CD4-positive, CD25-positive, alpha-beta regulatory T cell (primary cell): ENCODE data around the gene EEF1AKMT2. TPM values are rescaled to one million over a fixed set of nuclear protein-coding genes. Genes with fewer than 3 reads are reported as not detected.

Experiments used
- ATAC-seq, 2 donors: fragments of 150-1000 bp; cut with Tn5 transposase; one replicate each; pipeline ENCODE4 v1.10.0; 2021; ENCODE audit warnings: low read depth in 2 of 2, moderate number of reproducible peaks in 2 of 2, moderate library complexity in 1 of 2
- DNase-seq, 3 donors: peaks; one replicate each; pipeline versions ENCODE4 v3.0.0 to v3.0.0-alpha.2; 2012 to 2022; ENCODE audit warnings: mixed read lengths in 1 of 3
- H3K27ac ChIP-seq: one replicate; pipeline ENCODE4 v1.7.0; 2013; ENCODE audit warnings: mild to moderate bottlenecking, low read length; ENCODE audit not compliant: insufficient read depth, poor library complexity, severe bottlenecking
- H3K27me3 ChIP-seq: one replicate; pipeline ENCODE4 v1.7.0; 2013; ENCODE audit warnings: low read length; ENCODE audit not compliant: control insufficient read depth, insufficient read depth
- H3K36me3 ChIP-seq: one replicate; pipeline ENCODE4 v1.7.0; 2013; ENCODE audit warnings: mild to moderate bottlenecking, low read length, moderate library complexity; ENCODE audit not compliant: control insufficient read depth, insufficient read depth
- H3K4me1 ChIP-seq: 2 replicates; pipeline ENCODE4 v1.7.0; 2013; ENCODE audit warnings: mild to moderate bottlenecking, low read length; ENCODE audit not compliant: insufficient read depth, control insufficient read depth, poor library complexity, severe bottlenecking
- H3K4me3 ChIP-seq: one replicate; pipeline ENCODE4 v1.7.0; 2013; ENCODE audit warnings: low read depth, mild to moderate bottlenecking, low read length, moderate library complexity
- H3K9me3 ChIP-seq, 2 experiments: 1 replicate in 1 of 2; 2 replicates in 1 of 2; pipeline ENCODE4 v1.7.0; 2013; ENCODE audit warnings: low read length in 2 of 2, mild to moderate bottlenecking in 1 of 2, moderate library complexity in 1 of 2; ENCODE audit not compliant: control insufficient read depth in 2 of 2
- H3K27ac Mint-ChIP-seq, 3 donors: one replicate each; pipeline ENCODE4 v1.8.0; 2020 to 2022; ENCODE audit warnings: mild to moderate bottlenecking in 3 of 3, mixed read lengths in 3 of 3, moderate library complexity in 2 of 3
- H3K27me3 Mint-ChIP-seq: one replicate; pipeline ENCODE4 v1.8.0; 2022; ENCODE audit warnings: mild to moderate bottlenecking, mixed read lengths
- H3K36me3 Mint-ChIP-seq: one replicate; pipeline ENCODE4 v1.8.0; 2020; ENCODE audit warnings: mixed read lengths
- H3K4me1 Mint-ChIP-seq, 4 donors: one replicate each; pipeline ENCODE4 v1.8.0; 2020 to 2022; ENCODE audit warnings: mixed read lengths in 4 of 4, mild to moderate bottlenecking in 1 of 4
- H3K4me3 Mint-ChIP-seq, 4 donors: one replicate each; pipeline ENCODE4 v1.8.0; 2020 to 2022; ENCODE audit warnings: mild to moderate bottlenecking in 4 of 4, mixed read lengths in 4 of 4, moderate library complexity in 3 of 4
- H3K9me3 Mint-ChIP-seq, 7 donors: one replicate each; pipeline ENCODE4 v1.8.0; 2020 to 2022; ENCODE audit warnings: mixed read lengths in 7 of 7, mild to moderate bottlenecking in 3 of 7, moderate library complexity in 2 of 7
- polyA plus RNA-seq, 4 donors: library from polyadenylated mRNA; unstranded; fragments of 300-500 nt; fragmentation: Illumina TruSeq; gene quantifications; one replicate each; pipeline ENCODE4 v1.2.3, GENCODE V29; 2021
- total RNA-seq: library from RNA; stranded (reverse); gene quantifications from one replicate; pipeline ENCODE4 v1.2.3, GENCODE V29; 2022

The EEF1AKMT2 gene
- total RNA-seq (15.9 TPM), polyA plus RNA-seq (10 to 100 TPM; 18.0 to 30.5 (median 27.0) TPM)

- Histone ChIP-seq H3K9me3 (no peaks in the 10 kb centered on the region), H3K4me3 (peak within 1 kb of the TSS; percentile 98), H3K27me3 (no peaks in the 10 kb centered on the region), H3K36me3 (peaks cover 19% of the 10 kb centered on the region), H3K4me1 (peaks cover 13% of the 10 kb centered on the region), H3K27ac (peak within 1 kb of the TSS; percentile 73)
- peak within 1 kb of the TSS; percentile 96 to 98 (median 97) for H3K4me3 Mint-ChIP-seq
- no peaks in the 10 kb centered on the region for H3K9me3 Mint-ChIP-seq
- no peaks in the 10 kb centered on the region for H3K27me3 Mint-ChIP-seq
- H3K27ac Mint-ChIP-seq, result peak within 1 kb of the TSS; percentile 91 to 99 (median 96)
- H3K4me1 Mint-ChIP-seq, result peaks cover 12 to 31% (median 21%) of the 10 kb centered on the region in 4 donors
- peaks cover 10% of the 10 kb centered on the region for H3K36me3 Mint-ChIP-seq
- DNase-seq, result peak; percentile 71 to 91 (median 86)
- ATAC-seq, result peak; percentile 99
Measured at GRCh38 chr10:124791547-124792348, at the start of gene EEF1AKMT2. Gene EEF1AKMT2 (minus strand): TSS chr10:124791887. CDS start chr10:124791833, 54 bp downstream.

- Mint-ChIP-seq H3K27ac (no peak overlapping the region), H3K27me3 (no peaks in the 10 kb centered on the region), H3K36me3 (peaks cover 23% of the 10 kb centered on the region), H3K4me1 (no peaks in the 10 kb centered on the region), H3K9me3 (no peaks in the 10 kb centered on the region), H3K4me3 (no peak overlapping the region)
- Histone ChIP-seq H3K27ac (no peak overlapping the region), H3K27me3 (no peaks in the 10 kb centered on the region), H3K4me1 (no peaks in the 10 kb centered on the region), H3K36me3 (peaks cover 37% of the 10 kb centered on the region), H3K9me3 (no peaks in the 10 kb centered on the region), H3K4me3 (no peak overlapping the region)
- no peak for ATAC-seq
- no peak for DNase-seq
Measured at GRCh38 chr10:124837687-124838086, 46.0 kb upstream of the EEF1AKMT2 start.

DNA sequence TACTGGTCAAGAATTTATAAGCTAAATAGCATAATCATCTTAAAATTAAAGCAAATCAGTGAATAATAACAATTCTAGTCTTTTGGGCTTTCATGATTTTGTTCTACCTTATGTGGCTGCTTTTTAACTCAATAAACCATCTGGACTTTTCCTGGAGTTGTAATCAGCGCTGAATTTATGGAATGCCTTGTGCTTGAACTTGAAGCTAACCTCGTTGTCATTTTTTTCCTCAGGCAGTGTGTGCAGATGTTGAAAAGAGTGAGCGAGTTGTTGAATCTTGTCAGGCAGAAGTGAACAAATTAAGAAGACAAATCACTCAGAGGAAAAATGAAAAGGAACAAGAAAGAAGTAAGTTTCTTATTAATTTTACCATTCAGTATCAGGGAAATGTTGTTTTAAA, 39.4 kb upstream of the EEF1AKMT2 start:
- Mint-ChIP-seq H3K4me1 (no peaks in the 10 kb centered on the region), H3K4me3 (no peak overlapping the region), H3K9me3 (no peaks in the 10 kb centered on the region), H3K27me3 (no peaks in the 10 kb centered on the region), H3K27ac (no peak overlapping the region), H3K36me3 (peaks cover 39% of the 10 kb centered on the region)
- Histone ChIP-seq H3K4me3 (no peak overlapping the region), H3K36me3 (peaks cover 85% of the 10 kb centered on the region), H3K9me3 (no peaks in the 10 kb centered on the region), H3K27ac (no peak overlapping the region), H3K27me3 (no peaks in the 10 kb centered on the region), H3K4me1 (no peaks in the 10 kb centered on the region)
- DNase-seq (no peak), ATAC-seq (no peak)

DNA sequence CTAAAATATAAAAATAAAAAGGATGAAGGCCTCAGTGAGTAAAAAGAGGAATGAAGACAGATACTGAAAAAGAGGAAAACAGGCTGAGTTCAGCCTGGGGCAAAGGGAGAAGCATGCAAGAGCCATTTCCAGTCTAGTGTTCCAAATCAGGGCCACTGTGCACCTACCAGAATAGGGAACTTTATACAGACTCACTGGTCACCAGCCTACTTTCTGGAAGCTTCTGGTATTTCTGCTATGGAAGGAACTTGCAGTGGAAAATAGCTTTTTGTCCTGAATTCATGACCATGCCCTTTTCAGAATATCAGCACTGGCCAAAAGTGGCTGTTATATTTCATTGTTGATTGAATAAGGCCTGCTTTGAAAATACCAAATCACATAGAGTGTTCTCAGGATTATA, 38.8 kb upstream of the EEF1AKMT2 start:
- no peaks in the 10 kb centered on the region for H3K27me3 Mint-ChIP-seq
- H3K9me3 Mint-ChIP-seq, result no peaks in the 10 kb centered on the region
- ATAC-seq (no peak), DNase-seq (no peak)
- H3K4me3 Mint-ChIP-seq, result no peak overlapping the region
- H3K9me3 ChIP-seq, result no peaks in the 10 kb centered on the region
- H3K4me1 ChIP-seq, result no peaks in the 10 kb centered on the region
- H3K4me3 ChIP-seq, result no peak overlapping the region
- no peaks in the 10 kb centered on the region for H3K27me3 ChIP-seq
- H3K36me3 Mint-ChIP-seq, result peaks cover 34% of the 10 kb centered on the region
- peaks cover 81% of the 10 kb centered on the region for H3K36me3 ChIP-seq
- no peak overlapping the region for H3K27ac Mint-ChIP-seq
- H3K27ac ChIP-seq, result no peak overlapping the region
- no peaks in the 10 kb centered on the region for H3K4me1 Mint-ChIP-seq

- Mint-ChIP-seq H3K36me3 (peaks cover 27% of the 10 kb centered on the region), H3K27ac (peak overlapping the region in 1 of 3 donors; percentile 66), H3K27me3 (no peaks in the 10 kb centered on the region), H3K4me3 (no peak overlapping the region), H3K4me1 (no peaks in the 10 kb centered on the region), H3K9me3 (no peaks in the 10 kb centered on the region)
- Histone ChIP-seq H3K27me3 (no peaks in the 10 kb centered on the region), H3K36me3 (peaks cover 75% of the 10 kb centered on the region), H3K4me3 (no peak overlapping the region), H3K4me1 (no peaks in the 10 kb centered on the region), H3K27ac (no peak overlapping the region), H3K9me3 (no peaks in the 10 kb centered on the region)
- ATAC-seq (no peak), DNase-seq (no peak)
Measured at GRCh38 chr10:124829447-124830115, 37.9 kb upstream of the EEF1AKMT2 start.

DNA sequence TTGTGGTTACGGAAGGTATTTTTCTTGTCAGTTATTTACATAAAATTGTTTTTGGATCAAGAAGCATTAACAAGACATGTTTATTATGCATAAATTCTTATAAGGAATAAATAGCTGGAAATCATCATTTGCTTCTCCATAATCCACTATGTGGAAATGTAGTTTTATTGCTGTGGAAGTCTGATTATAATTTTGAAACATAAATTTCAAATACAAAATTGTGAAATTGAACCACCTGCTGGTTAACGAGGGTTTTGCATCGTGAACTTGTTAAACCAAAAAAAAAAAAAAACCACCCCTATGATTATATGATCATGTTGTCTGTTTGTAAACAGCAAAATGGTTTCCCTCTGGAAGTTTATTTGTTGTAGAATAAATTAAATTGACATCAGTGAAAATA, 35.8 kb upstream of the EEF1AKMT2 start:
- no peak overlapping the region for H3K27ac ChIP-seq
- no peaks in the 10 kb centered on the region for H3K4me1 Mint-ChIP-seq
- no peaks in the 10 kb centered on the region for H3K27me3 Mint-ChIP-seq
- H3K27ac Mint-ChIP-seq, result no peak overlapping the region
- no peaks in the 10 kb centered on the region for H3K9me3 ChIP-seq
- peaks cover 22% of the 10 kb centered on the region for H3K36me3 Mint-ChIP-seq
- H3K27me3 ChIP-seq, result no peaks in the 10 kb centered on the region
- no peaks in the 10 kb centered on the region for H3K4me1 ChIP-seq
- H3K36me3 ChIP-seq, result peaks cover 60% of the 10 kb centered on the region
- ATAC-seq (no peak), DNase-seq (peak in 2 of 3 donors; percentile 19 to 53)
- no peak overlapping the region for H3K4me3 Mint-ChIP-seq
- no peak overlapping the region for H3K4me3 ChIP-seq
- H3K9me3 Mint-ChIP-seq, result no peaks in the 10 kb centered on the region

GRCh38 chr10:124826262-124826661, 34.6 kb upstream of the EEF1AKMT2 start:
- DNase-seq (no peak), ATAC-seq (no peak)
- Histone ChIP-seq H3K4me3 (no peak overlapping the region), H3K36me3 (peaks cover 58% of the 10 kb centered on the region), H3K9me3 (no peaks in the 10 kb centered on the region), H3K27ac (no peak overlapping the region), H3K27me3 (no peaks in the 10 kb centered on the region), H3K4me1 (no peaks in the 10 kb centered on the region)
- no peaks in the 10 kb centered on the region for H3K4me1 Mint-ChIP-seq
- H3K4me3 Mint-ChIP-seq, result no peak overlapping the region
- no peaks in the 10 kb centered on the region for H3K9me3 Mint-ChIP-seq
- no peak overlapping the region for H3K27ac Mint-ChIP-seq
- H3K27me3 Mint-ChIP-seq, result no peaks in the 10 kb centered on the region
- peaks cover 27% of the 10 kb centered on the region for H3K36me3 Mint-ChIP-seq
